ENCODE results near the gene EHMT1.

DNA sequence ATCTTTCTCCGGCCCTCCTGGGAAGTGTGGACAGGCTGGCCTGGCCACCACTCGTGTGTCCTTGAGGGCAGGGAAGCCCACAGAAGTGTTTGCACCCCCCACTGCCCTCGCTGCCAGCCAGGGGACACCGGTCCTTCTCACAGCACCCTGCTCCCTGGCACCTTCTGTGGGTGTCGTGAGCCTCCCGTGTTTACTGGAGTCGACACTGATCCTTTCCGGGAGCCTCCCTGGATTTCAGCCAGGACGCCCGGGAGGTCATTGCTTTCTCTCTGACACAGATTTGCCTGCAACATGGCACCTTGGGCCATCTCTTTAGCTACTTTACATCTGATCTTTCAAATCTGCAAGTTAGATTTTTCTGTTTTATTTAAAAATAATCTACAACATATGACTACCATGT is 138.3 kb downstream of the EHMT1 start:
- TF ChIP-seq LEF1 (IDR thresholded peaks at IDR 0.05; ENCODE audit: borderline replicate concordance) (no peak), SP1 (IDR thresholded peaks at IDR 0.05) (no peak), ELF4 (IDR thresholded peaks at IDR 0.05) (no peak), BHLHE40 (IDR thresholded peaks at IDR 0.05; ENCODE audit: borderline replicate concordance) (no peak), FOXK2 (IDR thresholded peaks at IDR 0.05) (no peak), FOXM1 (IDR thresholded peaks at IDR 0.05; ENCODE audit: borderline replicate concordance) (no peak)

All from HEK293T (cell line).